GM19455 (cell line): ENCODE measurements around the gene LMO7.
"Not testable (repeated sequence)": the region's sequence is repeated elsewhere in the genome, so short reads cannot be mapped to it uniquely, and the experiment has no call there.

Experiments used
- ATAC-seq: cut with Tn5 transposase; IDR thresholded peaks from one replicate; pipeline ENCODE4 v1.9.1; 2021; ENCODE audit not compliant: unreplicated experiment

LMO7 gene

GRCh38 chr13:75695908-75696307, 59.8 kb downstream of the LMO7 start:
- ATAC-seq: peak; percentile 72

DNA sequence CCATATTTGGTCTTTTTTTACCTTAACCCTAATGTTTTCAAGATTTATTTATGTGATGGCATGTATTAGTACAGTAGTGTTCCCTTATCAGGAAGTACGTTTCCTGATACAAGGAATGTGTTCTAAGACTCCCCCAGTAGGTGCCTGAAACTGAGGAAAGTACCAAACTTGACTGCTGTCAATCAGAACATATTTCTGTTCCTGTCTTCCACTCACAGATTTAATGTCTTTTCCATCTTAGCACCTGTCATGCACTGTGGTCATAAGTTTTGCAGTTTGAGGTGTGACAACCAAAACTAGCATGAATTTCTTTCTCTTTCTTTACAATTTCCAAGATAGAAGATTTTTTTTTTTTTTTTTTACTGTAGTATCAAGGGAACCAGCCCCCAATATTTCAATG, 62.9 kb downstream of the LMO7 start:
- ATAC-seq: no peak

- ATAC-seq: not testable (repeated sequence)
Measured at GRCh38 chr13:75699717-75700116, 63.6 kb downstream of the LMO7 start.

DNA sequence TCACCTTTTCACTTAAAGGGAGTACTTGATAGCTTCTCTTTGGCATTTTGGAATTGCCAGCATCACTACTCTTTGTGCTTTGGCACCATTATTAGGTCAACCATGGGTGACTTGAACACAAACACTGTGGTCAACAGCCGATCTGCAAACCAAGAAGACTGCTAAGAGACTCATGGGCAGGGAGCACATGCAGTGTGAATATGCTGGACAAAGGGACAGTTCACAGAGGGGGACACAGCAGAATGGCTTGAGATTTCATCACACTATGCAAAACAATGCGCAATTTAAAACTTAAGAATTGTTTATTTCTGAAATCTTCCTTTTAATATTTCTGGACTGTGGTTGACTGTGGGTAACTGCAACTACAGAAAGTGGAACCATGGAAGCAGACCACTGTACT, 64.4 kb downstream of the LMO7 start:
- ATAC-seq: no peak

DNA sequence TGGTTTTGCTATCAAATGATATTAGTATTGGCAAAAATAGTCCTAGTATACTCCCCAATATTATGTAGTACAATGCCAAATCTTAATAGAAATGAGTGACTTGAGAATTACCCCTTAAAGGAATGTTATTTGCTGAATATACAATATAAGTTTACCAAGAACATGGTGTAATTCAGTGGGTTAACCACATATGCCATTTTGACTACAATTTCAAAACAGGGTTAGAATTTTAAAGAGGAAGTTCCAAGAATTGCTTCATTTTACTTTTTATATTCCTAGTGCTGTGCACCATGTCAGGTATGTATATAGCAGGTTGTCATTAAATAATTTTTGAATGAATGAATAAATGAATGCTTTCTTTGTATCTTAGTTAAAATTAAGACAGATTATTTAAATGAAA, 66.3 kb downstream of the LMO7 start:
- ATAC-seq: no peak

DNA sequence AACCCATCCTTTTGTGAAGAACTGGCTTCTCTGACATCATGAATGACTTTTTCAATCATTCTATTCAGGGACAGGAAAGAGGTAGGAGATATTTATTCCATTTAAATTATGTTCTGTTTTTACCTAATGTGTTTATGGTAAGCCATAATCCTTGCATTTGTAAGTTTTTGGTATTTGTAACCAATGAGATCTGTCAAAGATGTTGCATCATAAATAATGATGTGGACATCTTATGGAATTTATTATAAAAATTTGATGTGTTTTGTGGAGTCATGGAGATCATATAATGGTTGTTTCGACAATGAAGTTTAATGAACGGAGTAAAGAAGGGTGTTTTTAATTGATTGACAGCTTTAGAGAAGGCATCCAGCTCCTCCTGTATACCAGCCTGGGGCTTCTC, 67.6 kb downstream of the LMO7 start:
- no peak for ATAC-seq

- no peak for ATAC-seq
Measured at GRCh38 chr13:75704194-75704926, 68.2 kb downstream of the LMO7 start.

DNA sequence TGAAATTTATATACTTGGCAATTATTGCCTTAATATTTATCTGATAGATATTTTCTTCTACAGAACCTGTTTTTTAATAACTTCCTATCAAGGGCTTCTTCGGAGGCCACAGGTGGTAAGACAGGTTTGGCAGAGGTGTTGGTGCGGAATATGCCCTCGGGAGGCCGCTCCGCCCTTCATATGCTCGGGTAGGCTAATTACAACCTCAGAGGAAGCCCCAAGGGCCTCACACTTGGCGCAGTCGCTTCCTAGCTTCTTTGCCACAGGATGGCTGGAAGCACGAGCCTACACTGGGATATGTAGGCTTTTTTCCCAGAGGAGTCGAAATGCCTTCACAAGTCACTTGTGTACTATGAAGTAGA, 68.8 kb downstream of the LMO7 start:
- ATAC-seq: no peak

DNA sequence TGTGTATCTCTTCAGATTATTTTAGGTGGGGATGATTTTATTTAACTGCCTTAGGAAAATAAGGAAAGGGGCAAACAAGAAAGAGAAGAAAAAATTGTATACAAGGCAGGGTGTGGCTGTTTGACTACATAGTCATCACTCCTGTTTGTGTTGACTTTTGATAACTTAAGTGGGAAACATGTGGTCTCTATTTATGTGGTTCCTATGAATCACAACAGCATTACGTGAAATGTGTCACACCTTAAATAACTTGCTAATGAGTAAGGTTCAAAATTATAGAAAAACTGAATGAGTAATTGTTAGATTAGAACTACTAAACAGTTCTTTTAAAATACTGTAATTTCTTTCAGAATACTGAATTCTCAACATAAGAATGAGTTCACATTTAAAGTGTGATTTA, 69.3 kb downstream of the LMO7 start:
- ATAC-seq: no peak

DNA sequence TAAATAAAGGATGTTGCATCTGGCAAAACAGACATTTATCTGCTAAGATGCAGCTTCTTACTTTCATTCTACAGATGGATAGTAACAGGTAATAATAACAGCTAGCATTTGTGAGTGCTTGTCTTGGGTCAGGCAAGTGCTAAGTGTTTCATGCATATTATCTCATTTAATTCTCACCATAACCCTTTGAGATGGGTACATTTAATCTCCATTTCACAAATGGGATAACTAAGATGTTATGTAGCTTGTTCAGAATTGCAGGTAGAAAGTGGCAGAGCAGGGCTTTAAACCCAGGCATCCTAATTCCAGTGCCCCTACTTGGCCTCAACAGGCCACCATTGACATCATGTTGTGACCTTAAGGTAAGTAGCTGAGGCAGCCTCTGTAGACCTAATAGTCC, 69.8 kb downstream of the LMO7 start:
- no peak for ATAC-seq

- ATAC-seq: no peak
Measured at GRCh38 chr13:75713852-75714251, 77.7 kb downstream of the LMO7 start.

- ATAC-seq: no peak
Measured at GRCh38 chr13:75715601-75716523, 79.7 kb downstream of the LMO7 start.

DNA sequence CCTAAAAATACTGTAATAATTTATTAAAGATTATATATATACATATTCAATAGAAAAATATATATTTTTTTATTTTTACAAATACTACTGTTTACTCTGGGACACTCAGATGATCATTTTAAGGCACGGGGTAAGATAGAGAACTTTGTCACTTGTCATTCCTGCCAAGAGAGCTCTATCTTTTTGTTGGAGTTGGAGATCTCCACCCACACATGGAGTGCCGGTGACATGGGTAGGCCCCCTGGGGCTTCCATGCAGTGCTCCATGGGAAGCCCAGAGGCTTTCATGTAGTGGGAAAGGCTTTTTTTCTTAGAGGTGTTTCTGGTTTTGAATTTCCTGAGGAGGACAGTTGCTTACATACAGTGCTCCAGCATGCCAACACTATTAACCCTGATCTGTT, 81.4 kb downstream of the LMO7 start:
- no peak for ATAC-seq

DNA sequence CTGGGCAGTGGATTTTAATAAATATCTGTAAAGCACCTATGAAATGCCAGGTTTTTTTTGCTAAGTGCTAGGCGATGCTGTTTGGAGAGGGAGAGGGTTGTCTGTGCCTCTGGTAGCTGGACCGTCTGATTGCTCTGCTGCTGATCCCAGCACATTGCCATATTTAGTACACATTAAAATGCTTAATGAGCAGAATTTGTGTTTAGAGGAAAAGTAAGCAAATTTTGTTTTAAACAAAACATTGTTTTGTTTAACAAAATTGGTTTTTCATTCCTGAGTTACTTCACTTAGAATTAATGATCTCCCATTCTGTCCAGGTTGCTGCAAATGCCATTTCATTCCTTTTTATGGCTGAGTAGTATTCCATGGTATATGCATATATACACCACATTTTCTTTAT, 85.2 kb downstream of the LMO7 start:
- no peak for ATAC-seq

DNA sequence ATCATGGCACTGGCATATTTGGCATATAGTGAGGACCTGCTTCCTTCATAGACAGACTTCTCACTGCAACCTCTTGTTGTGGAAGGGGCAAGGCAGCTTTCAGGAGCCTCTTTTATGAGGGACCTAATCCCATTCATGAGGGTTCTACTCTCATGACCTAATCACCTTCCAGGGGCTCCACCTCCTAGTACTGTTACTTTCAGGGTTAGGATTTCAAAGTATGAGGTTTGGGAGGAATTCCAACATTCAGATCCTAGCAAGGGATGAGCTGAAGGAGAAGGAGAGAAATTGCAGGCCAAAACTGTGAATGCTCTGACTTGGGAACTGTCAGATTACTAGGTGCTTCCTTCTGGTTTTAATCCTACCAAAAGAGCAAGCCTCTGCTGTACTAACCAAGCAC, 87.8 kb downstream of the LMO7 start:
- no peak for ATAC-seq

- no peak for ATAC-seq
Measured at GRCh38 chr13:75724752-75725517, 88.8 kb downstream of the LMO7 start.

DNA sequence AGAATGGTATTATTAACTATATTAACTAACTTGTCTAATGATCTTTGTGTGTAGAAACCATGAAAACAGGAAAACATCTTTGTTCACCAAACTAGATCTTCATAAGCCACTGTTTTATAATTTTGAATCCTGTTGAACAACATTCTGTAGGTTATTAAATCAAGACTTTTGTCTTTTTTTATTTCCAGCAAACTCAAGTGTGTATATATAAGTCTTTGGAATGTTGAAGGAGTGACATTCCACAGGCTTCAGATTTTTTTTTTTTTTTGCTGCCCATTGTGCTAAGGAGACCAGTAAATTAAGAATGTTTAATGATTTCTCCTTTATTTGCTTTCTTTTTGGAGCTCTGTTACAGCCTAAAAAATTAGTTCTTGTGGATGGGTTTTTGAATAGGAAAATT, 89.6 kb downstream of the LMO7 start:
- ATAC-seq: no peak

GRCh38 chr13:75726306-75726705, 90.2 kb downstream of the LMO7 start:
- ATAC-seq: no peak

GRCh38 chr13:75733113-75733512, 97.0 kb downstream of the LMO7 start:
- ATAC-seq: not testable (repeated sequence)

DNA sequence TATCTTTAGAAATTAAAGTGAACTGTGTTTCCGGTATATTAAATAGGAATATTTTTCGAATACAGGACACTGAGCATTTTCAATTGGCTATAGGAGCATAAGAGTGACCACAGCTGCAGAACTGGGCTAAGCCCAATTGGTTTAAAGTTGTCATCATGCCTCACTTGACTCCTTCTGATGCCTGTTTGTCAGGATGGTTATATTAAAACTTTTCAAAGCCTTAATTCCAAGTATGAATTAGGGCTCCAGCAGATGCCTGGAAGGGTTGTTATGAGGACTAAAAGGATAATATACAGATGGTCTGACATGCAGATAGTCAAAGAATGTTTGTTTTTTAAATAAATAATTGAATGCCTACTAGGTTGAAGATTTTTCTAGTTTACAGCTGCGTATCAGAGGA, 100.0 kb downstream of the LMO7 start:
- no peak for ATAC-seq

DNA sequence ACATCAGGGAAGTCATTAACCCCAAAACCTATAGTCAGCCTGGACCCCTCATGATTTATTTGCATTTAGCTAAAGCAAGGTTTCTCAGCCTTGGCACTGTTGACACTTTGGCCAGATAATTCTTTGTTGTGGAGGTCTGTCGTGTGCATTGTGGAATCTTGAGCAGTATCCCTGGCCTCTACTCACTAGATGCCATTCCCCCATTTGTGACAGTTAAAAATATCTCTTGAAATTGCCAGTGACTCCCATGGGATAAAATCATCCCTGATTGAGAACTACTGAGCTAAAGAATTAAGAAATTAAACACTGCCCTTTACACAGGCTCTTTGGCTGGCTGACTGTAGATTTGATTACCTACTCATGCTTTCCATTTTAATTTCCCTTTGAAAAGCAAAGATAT, 102.7 kb downstream of the LMO7 start:
- no peak for ATAC-seq
